ENCODE measurements around the gene FBXO41. TPM values are rescaled to one million over a fixed set of nuclear protein-coding genes. Genes with fewer than 3 reads are reported as not detected.

Gene FBXO41
- 1 to 10 TPM; 1.7 to 1.8 TPM for total RNA-seq

GRCh38 chr2:73284296-73285158, at the start of gene FBXO41:
TSS of gene FBXO41 (minus strand) at chr2:73284478. CDS start at chr2:73269630, 14,848 bp downstream.
- no peak for DNase-seq (ENCODE audit: low spot score)

GRCh38 chr2:73334045-73334444, 49.8 kb upstream of the FBXO41 start:
- Histone ChIP-seq H3K9me3 (no peaks in the 10 kb centered on the region), H3K36me3 (no peaks in the 10 kb centered on the region), H3K27me3 (no peaks in the 10 kb centered on the region), H3K4me1 (no peaks in the 10 kb centered on the region), H3K27ac (no peak overlapping the region), H3K4me3 (no peak overlapping the region)
- no peak for TF ChIP-seq CTCF (IDR thresholded peaks at IDR 0.05)
- no peak for DNase-seq (ENCODE audit: low spot score)

More at GRCh38 chr2:73284296-73285158, at the start of gene FBXO41:
- peak within 1 kb of the TSS in 1 of 2 donors; percentile 3 for H3K27ac ChIP-seq
- peaks cover 0 to 21% of the 10 kb centered on the region in 2 donors for H3K4me1 ChIP-seq
- H3K9me3 ChIP-seq: no peaks in the 10 kb centered on the region
- H3K4me3 ChIP-seq: peak within 1 kb of the TSS; percentile 42 to 67
- no peak for TF ChIP-seq CTCF (IDR thresholded peaks at IDR 0.05)
- H3K36me3 ChIP-seq: no peaks in the 10 kb centered on the region
- no peaks in the 10 kb centered on the region for H3K27me3 ChIP-seq

GRCh38 chr2:73333564-73333963, 49.3 kb upstream of the FBXO41 start:
- no peak for TF ChIP-seq CTCF (IDR thresholded peaks at IDR 0.05)

GRCh38 chr2:73324126-73324725, 39.9 kb upstream of the FBXO41 start:
- Histone ChIP-seq H3K9me3 (no peaks in the 10 kb centered on the region), H3K4me1 (no peaks in the 10 kb centered on the region), H3K27ac (no peak overlapping the region), H3K4me3 (no peak overlapping the region), H3K36me3 (no peaks in the 10 kb centered on the region), H3K27me3 (no peaks in the 10 kb centered on the region)
- TF ChIP-seq CTCF (IDR thresholded peaks at IDR 0.05): no peak
- no peak for DNase-seq (ENCODE audit: low spot score)

More at GRCh38 chr2:73333564-73333963, 49.3 kb upstream of the FBXO41 start:
- Histone ChIP-seq H3K9me3 (no peaks in the 10 kb centered on the region), H3K4me1 (no peaks in the 10 kb centered on the region), H3K36me3 (no peaks in the 10 kb centered on the region), H3K4me3 (no peak overlapping the region), H3K27me3 (no peaks in the 10 kb centered on the region), H3K27ac (no peak overlapping the region)
- no peak for DNase-seq (ENCODE audit: low spot score)

- no peaks in the 10 kb centered on the region for H3K27me3 ChIP-seq
These were observed 39.3 kb upstream of the FBXO41 start for GRCh38 chr2:73323551-73323950.

More at GRCh38 chr2:73323551-73323950, 39.3 kb upstream of the FBXO41 start:
- H3K9me3 ChIP-seq: no peaks in the 10 kb centered on the region
- no peak for DNase-seq (ENCODE audit: low spot score)
- H3K4me3 ChIP-seq: no peak overlapping the region
- no peaks in the 10 kb centered on the region for H3K36me3 ChIP-seq
- no peaks in the 10 kb centered on the region for H3K4me1 ChIP-seq
- TF ChIP-seq CTCF (IDR thresholded peaks at IDR 0.05): no peak
- no peak overlapping the region for H3K27ac ChIP-seq
